Measurements from ENCODE around the gene MARVELD3.
A peak's percentile ranks its signal among the peaks of the same experiment; 100 is the strongest.
"Not testable (repeated sequence)": the region's sequence is repeated elsewhere in the genome, so short reads cannot be mapped to it uniquely, and the experiment has no call there.

MARVELD3 gene

GRCh38 chr16:71598426-71598825 lies 27.6 kb upstream of the MARVELD3 start:
- not testable (repeated sequence) for H3K4me1 ChIP-seq (ENCODE audit: control insufficient read depth in 1 of 2, insufficient read depth in 2 of 2, low read length in 2 of 2); H3K79me1 ChIP-seq (ENCODE audit: low read length); H3K9ac ChIP-seq (ENCODE audit: low read length); H4K12ac ChIP-seq (ENCODE audit: low read depth, low read length); H3K4me3 ChIP-seq (ENCODE audit: low read depth, low read length); H3K27ac ChIP-seq (ENCODE audit: low read depth, low read length); H4K8ac ChIP-seq (ENCODE audit: low read depth, low read length); H2BK5ac ChIP-seq (ENCODE audit: low read depth, low read length, poor library complexity); H3K36me3 ChIP-seq (ENCODE audit: control insufficient read depth in 1 of 2, insufficient read depth in 2 of 2, low read length in 2 of 2); H2BK12ac ChIP-seq (ENCODE audit: low read length); H3K27me3 ChIP-seq (ENCODE audit: insufficient read depth, low read length); H4K91ac ChIP-seq (ENCODE audit: low read depth, low read length); H2BK120ac ChIP-seq (ENCODE audit: insufficient read depth, low read length, poor library complexity); H3K9me3 ChIP-seq (ENCODE audit: insufficient read depth, low read depth, low read length); DNase-seq; H3K18ac ChIP-seq (ENCODE audit: low read length); H3K23ac ChIP-seq (ENCODE audit: low read length); H3K4me2 ChIP-seq (ENCODE audit: low read length); H3K79me2 ChIP-seq (ENCODE audit: control insufficient read depth, insufficient read depth, low read length, poor library complexity); H2AK5ac ChIP-seq (ENCODE audit: low read length); H3K4ac ChIP-seq (ENCODE audit: low read depth, low read length); H2AFZ ChIP-seq (ENCODE audit: insufficient read depth, low read length, poor library complexity); H3K14ac ChIP-seq (ENCODE audit: low read length)
- WGBS (ENCODE audit: extremely low coverage, insufficient coverage, insufficient read length) = no CpG with 5 or more reads among the region's 2 CpGs

- no peak overlapping the region for H3K9ac ChIP-seq (ENCODE audit: low read length)
- no peak overlapping the region for H4K91ac ChIP-seq (ENCODE audit: low read depth, low read length)
- no peak overlapping the region for H3K14ac ChIP-seq (ENCODE audit: low read length)
- no peak overlapping the region for H3K18ac ChIP-seq (ENCODE audit: low read length)
- no peak overlapping the region for H2BK120ac ChIP-seq (ENCODE audit: insufficient read depth, low read length, poor library complexity)
- H3K9me3 ChIP-seq (ENCODE audit: insufficient read depth, low read depth, low read length) = no peaks in the 10 kb centered on the region
- no peak overlapping the region for H3K23ac ChIP-seq (ENCODE audit: low read length)
- no peaks in the 10 kb centered on the region for H3K4me1 ChIP-seq (ENCODE audit: control insufficient read depth in 1 of 2, insufficient read depth in 2 of 2, low read length in 2 of 2)
- no peak overlapping the region for H2BK12ac ChIP-seq (ENCODE audit: low read length)
- H3K27ac ChIP-seq (ENCODE audit: low read depth, low read length) = no peak overlapping the region
- H3K4me3 ChIP-seq (ENCODE audit: low read depth, low read length) = no peak overlapping the region
- no peak overlapping the region for H4K12ac ChIP-seq (ENCODE audit: low read depth, low read length)
- H2BK5ac ChIP-seq (ENCODE audit: low read depth, low read length, poor library complexity) = no peak overlapping the region
- no peak overlapping the region for H4K8ac ChIP-seq (ENCODE audit: low read depth, low read length)
- no peak for DNase-seq
- no peak overlapping the region for H2AFZ ChIP-seq (ENCODE audit: insufficient read depth, low read length, poor library complexity)
- H3K4me2 ChIP-seq (ENCODE audit: low read length) = no peak overlapping the region
- no peaks in the 10 kb centered on the region for H3K79me1 ChIP-seq (ENCODE audit: low read length)
- no CpG with 5 or more reads among the region's 8 CpGs for WGBS (ENCODE audit: extremely low coverage, insufficient coverage, insufficient read length)
- H3K36me3 ChIP-seq (ENCODE audit: control insufficient read depth in 1 of 2, insufficient read depth in 2 of 2, low read length in 2 of 2) = no peaks in the 10 kb centered on the region
- H3K79me2 ChIP-seq (ENCODE audit: control insufficient read depth, insufficient read depth, low read length, poor library complexity) = no peaks in the 10 kb centered on the region
- H3K4ac ChIP-seq (ENCODE audit: low read depth, low read length) = no peak overlapping the region
- H3K27me3 ChIP-seq (ENCODE audit: insufficient read depth, low read length) = no peaks in the 10 kb centered on the region
- H2AK5ac ChIP-seq (ENCODE audit: low read length) = no peak overlapping the region
These were observed 25.2 kb upstream of the MARVELD3 start for GRCh38 chr16:71600822-71601221.

- Histone ChIP-seq H3K4ac (ENCODE audit: low read depth, low read length) (no peak overlapping the region), H2AFZ (ENCODE audit: insufficient read depth, low read length, poor library complexity) (no peak overlapping the region), H3K14ac (ENCODE audit: low read length) (no peak overlapping the region), H3K27me3 (ENCODE audit: insufficient read depth, low read length) (no peaks in the 10 kb centered on the region), H3K36me3 (ENCODE audit: control insufficient read depth in 1 of 2, insufficient read depth in 2 of 2, low read length in 2 of 2) (no peaks in the 10 kb centered on the region), H4K91ac (ENCODE audit: low read depth, low read length) (no peak overlapping the region), H3K4me3 (ENCODE audit: low read depth, low read length) (no peak overlapping the region), H4K8ac (ENCODE audit: low read depth, low read length) (no peak overlapping the region), H4K12ac (ENCODE audit: low read depth, low read length) (no peak overlapping the region), H3K23ac (ENCODE audit: low read length) (no peak overlapping the region), H2AK5ac (ENCODE audit: low read length) (no peak overlapping the region), H3K9ac (ENCODE audit: low read length) (no peak overlapping the region), H3K4me1 (ENCODE audit: control insufficient read depth in 1 of 2, insufficient read depth in 2 of 2, low read length in 2 of 2) (peaks cover 4% of the 10 kb centered on the region in 2 experiments), H2BK12ac (ENCODE audit: low read length) (no peak overlapping the region), H3K79me2 (ENCODE audit: control insufficient read depth, insufficient read depth, low read length, poor library complexity) (no peaks in the 10 kb centered on the region), H3K9me3 (ENCODE audit: insufficient read depth, low read depth, low read length) (no peaks in the 10 kb centered on the region), H3K4me2 (ENCODE audit: low read length) (no peak overlapping the region), H3K27ac (ENCODE audit: low read depth, low read length) (no peak overlapping the region), H3K79me1 (ENCODE audit: low read length) (no peaks in the 10 kb centered on the region), H3K18ac (ENCODE audit: low read length) (no peak overlapping the region), H2BK5ac (ENCODE audit: low read depth, low read length, poor library complexity) (no peak overlapping the region), H2BK120ac (ENCODE audit: insufficient read depth, low read length, poor library complexity) (no peak overlapping the region)
- DNase-seq = peak in 1 of 2 donors; percentile 87
- no CpG with 5 or more reads among the region's 2 CpGs for WGBS (ENCODE audit: extremely low coverage, insufficient coverage, insufficient read length)
These were observed 16.9 kb upstream of the MARVELD3 start for GRCh38 chr16:71609066-71609465.

GRCh38 chr16:71610447-71610846 lies 15.5 kb upstream of the MARVELD3 start:
- Histone ChIP-seq H3K79me2 (ENCODE audit: control insufficient read depth, insufficient read depth, low read length, poor library complexity) (no peaks in the 10 kb centered on the region), H3K4me2 (ENCODE audit: low read length) (no peak overlapping the region), H2AK5ac (ENCODE audit: low read length) (no peak overlapping the region), H2AFZ (ENCODE audit: insufficient read depth, low read length, poor library complexity) (no peak overlapping the region), H3K9ac (ENCODE audit: low read length) (no peak overlapping the region), H3K4ac (ENCODE audit: low read depth, low read length) (no peak overlapping the region), H4K12ac (ENCODE audit: low read depth, low read length) (no peak overlapping the region), H3K36me3 (ENCODE audit: control insufficient read depth in 1 of 2, insufficient read depth in 2 of 2, low read length in 2 of 2) (no peaks in the 10 kb centered on the region), H2BK12ac (ENCODE audit: low read length) (no peak overlapping the region), H2BK5ac (ENCODE audit: low read depth, low read length, poor library complexity) (no peak overlapping the region), H3K4me1 (ENCODE audit: control insufficient read depth in 1 of 2, insufficient read depth in 2 of 2, low read length in 2 of 2) (peaks cover 4% of the 10 kb centered on the region in 2 experiments), H3K18ac (ENCODE audit: low read length) (no peak overlapping the region), H2BK120ac (ENCODE audit: insufficient read depth, low read length, poor library complexity) (no peak overlapping the region), H3K14ac (ENCODE audit: low read length) (no peak overlapping the region), H3K79me1 (ENCODE audit: low read length) (no peaks in the 10 kb centered on the region), H4K8ac (ENCODE audit: low read depth, low read length) (no peak overlapping the region), H3K23ac (ENCODE audit: low read length) (no peak overlapping the region), H3K27ac (ENCODE audit: low read depth, low read length) (no peak overlapping the region), H3K4me3 (ENCODE audit: low read depth, low read length) (no peak overlapping the region), H3K9me3 (ENCODE audit: insufficient read depth, low read depth, low read length) (no peaks in the 10 kb centered on the region), H3K27me3 (ENCODE audit: insufficient read depth, low read length) (no peaks in the 10 kb centered on the region), H4K91ac (ENCODE audit: low read depth, low read length) (no peak overlapping the region)
- no CpG with 5 or more reads among the region's 4 CpGs for WGBS (ENCODE audit: extremely low coverage, insufficient coverage, insufficient read length)
- peak; percentile 48 for DNase-seq
